ENCODE results near the gene FIBP.

Gene FIBP

DNA sequence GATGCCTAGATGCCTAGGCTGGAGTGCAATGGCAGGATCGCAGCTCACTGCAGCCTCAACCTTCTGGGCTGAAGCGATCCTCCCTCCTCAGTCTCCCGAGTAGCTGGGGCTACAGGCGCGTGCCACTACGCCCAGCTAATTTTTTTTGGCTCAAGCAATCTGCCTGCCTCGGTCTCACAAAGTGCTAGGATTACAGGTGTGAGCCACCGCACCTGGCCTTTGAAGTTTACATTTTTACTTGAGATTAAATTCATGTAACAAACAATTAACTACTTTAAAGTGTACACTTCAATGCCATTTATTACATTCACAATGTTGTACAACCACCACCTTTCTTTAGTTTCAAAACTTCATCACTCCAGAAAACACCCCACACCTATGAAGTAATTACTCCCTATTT is 15.4 kb upstream of the FIBP start:
- Histone ChIP-seq H3K27me3 (no peaks in the 10 kb centered on the region), H3K4me1 (peaks cover 0 to 19% (median 15%) of the 10 kb centered on the region in 4 donors), H3K9me3 (no peaks in the 10 kb centered on the region), H3K27ac (no peak overlapping the region), H3K36me3 (no peaks in the 10 kb centered on the region), H3K4me3 (no peak overlapping the region)
- intact Hi-C loops (cut with DNase I; ENCODE audit: low total_unique reads), result no loop called here
- TF ChIP-seq, protein P1, sequence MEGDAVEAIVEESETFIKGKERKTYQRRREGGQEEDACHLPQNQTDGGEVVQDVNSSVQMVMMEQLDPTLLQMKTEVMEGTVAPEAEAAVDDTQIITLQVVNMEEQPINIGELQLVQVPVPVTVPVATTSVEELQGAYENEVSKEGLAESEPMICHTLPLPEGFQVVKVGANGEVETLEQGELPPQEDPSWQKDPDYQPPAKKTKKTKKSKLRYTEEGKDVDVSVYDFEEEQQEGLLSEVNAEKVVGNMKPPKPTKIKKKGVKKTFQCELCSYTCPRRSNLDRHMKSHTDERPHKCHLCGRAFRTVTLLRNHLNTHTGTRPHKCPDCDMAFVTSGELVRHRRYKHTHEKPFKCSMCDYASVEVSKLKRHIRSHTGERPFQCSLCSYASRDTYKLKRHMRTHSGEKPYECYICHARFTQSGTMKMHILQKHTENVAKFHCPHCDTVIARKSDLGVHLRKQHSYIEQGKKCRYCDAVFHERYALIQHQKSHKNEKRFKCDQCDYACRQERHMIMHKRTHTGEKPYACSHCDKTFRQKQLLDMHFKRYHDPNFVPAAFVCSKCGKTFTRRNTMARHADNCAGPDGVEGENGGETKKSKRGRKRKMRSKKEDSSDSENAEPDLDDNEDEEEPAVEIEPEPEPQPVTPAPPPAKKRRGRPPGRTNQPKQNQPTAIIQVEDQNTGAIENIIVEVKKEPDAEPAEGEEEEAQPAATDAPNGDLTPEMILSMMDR (IDR thresholded peaks at IDR 0.05), result no peak
- DNase-seq, result no peak

DNA sequence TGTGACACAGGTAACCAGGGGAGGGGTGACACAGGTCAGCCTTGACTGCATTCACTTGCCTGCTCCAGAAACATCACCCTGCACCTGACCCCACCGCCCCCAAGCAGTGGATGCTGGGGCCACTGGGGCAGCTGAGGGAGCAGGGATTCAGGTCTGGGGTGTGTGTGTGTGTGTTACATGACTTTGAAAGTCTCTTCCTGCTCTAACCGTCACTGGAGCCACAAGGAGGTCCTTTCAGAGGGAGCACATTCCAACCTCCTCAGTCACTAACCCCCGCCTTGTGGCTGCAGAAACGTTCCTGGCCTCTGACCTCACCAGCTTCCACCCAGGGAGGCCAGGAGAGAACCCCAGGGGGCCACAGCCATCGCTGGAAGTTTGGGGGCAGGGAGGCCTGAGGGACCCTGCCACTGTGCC is 14.8 kb upstream of the FIBP start:
- Histone ChIP-seq H3K36me3 (no peaks in the 10 kb centered on the region), H3K4me1 (peaks cover 0 to 19% (median 15%) of the 10 kb centered on the region in 4 donors), H3K27me3 (no peaks in the 10 kb centered on the region), H3K4me3 (no peak overlapping the region), H3K9me3 (no peaks in the 10 kb centered on the region), H3K27ac (no peak overlapping the region)
- DNase-seq, result no peak
- intact Hi-C loops (cut with DNase I; ENCODE audit: low total_unique reads), result no loop called here
- TF ChIP-seq, protein P1 (IDR thresholded peaks at IDR 0.05), result no peak

DNA sequence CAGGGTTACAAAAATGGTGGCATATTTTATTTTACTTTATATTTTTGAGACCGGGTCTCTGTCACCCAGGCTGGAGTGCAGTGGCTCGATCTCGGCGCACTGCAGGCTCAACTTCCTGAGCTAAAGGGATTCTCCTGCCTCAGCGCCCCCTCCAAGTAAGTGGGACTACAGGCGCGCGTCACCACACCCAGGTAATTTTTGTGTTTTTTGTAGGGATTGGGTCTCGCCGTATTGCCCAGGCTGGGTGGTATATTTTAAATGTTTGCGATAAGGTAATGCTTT is 12.6 kb upstream of the FIBP start:
- H3K9me3 ChIP-seq, result no peaks in the 10 kb centered on the region
- intact Hi-C loops (cut with DNase I; ENCODE audit: low total_unique reads), result no loop called here
- no peaks in the 10 kb centered on the region for H3K27me3 ChIP-seq
- peak overlapping the region; percentile 63 for H3K4me3 ChIP-seq
- no peak for DNase-seq
- TF ChIP-seq, protein P1 (IDR thresholded peaks at IDR 0.05), result no peak
- peaks cover 0 to 19% (median 15%) of the 10 kb centered on the region in 4 donors for H3K4me1 ChIP-seq
- H3K27ac ChIP-seq, result peak overlapping the region; percentile 63 to 76
- H3K36me3 ChIP-seq, result no peaks in the 10 kb centered on the region

DNA sequence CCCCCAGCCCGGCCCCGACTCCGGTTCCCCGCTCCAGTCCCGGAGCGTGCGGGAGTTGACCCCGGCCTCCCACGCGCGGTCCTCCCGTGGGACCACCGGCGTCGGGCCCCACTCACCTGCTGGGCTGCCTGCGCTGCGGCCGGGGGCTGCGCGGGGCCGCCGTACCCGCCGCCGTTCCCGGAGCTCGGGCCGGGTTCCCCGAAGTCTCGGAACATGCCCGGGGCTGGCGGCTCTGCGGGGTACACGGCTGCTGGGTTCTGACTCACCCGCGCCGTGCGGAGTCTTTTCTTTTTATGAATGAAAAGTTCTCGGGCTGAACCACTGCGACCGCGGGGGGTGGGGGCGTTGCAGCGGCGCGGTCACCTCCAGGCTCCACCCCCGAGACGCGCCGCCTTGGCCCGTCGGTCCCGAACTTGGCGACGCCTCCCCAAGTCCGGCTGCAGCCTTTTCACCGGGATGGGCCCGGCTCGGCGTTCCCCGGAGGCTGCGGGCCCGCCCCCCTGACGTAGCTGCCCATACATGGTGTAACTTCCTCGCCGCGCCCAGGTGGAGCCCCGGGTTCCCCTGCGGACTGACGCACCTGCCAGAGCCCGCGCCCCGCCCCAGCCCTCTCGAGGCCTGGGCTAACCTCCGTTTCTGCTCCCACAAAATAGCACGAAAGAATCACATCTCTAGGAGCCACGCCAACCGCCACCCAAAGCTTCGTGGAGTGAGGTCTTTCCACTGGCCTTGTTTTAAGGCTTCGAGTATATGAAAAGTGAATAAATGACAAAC is 12.0 kb upstream of the FIBP start, which contains the start of gene FOSL1:
FOSL1 (minus strand) TSS at position 264 of the 774 bp plus-strand sequence; CDS start at position 215, 49 bp downstream.
- Histone ChIP-seq H3K4me1 (peaks cover 0 to 19% (median 15%) of the 10 kb centered on the region in 4 donors), H3K36me3 (no peaks in the 10 kb centered on the region), H3K9me3 (no peaks in the 10 kb centered on the region), H3K27me3 (no peaks in the 10 kb centered on the region), H3K27ac (peak within 1 kb of the TSS; percentile 63 to 76), H3K4me3 (peak within 1 kb of the TSS; percentile 63)
- peak; percentile 84 to 95 for DNase-seq
- TF ChIP-seq, protein P1 (IDR thresholded peaks at IDR 0.05), result no peak
- intact Hi-C loops (cut with DNase I; ENCODE audit: low total_unique reads), result no loop called here

DNA sequence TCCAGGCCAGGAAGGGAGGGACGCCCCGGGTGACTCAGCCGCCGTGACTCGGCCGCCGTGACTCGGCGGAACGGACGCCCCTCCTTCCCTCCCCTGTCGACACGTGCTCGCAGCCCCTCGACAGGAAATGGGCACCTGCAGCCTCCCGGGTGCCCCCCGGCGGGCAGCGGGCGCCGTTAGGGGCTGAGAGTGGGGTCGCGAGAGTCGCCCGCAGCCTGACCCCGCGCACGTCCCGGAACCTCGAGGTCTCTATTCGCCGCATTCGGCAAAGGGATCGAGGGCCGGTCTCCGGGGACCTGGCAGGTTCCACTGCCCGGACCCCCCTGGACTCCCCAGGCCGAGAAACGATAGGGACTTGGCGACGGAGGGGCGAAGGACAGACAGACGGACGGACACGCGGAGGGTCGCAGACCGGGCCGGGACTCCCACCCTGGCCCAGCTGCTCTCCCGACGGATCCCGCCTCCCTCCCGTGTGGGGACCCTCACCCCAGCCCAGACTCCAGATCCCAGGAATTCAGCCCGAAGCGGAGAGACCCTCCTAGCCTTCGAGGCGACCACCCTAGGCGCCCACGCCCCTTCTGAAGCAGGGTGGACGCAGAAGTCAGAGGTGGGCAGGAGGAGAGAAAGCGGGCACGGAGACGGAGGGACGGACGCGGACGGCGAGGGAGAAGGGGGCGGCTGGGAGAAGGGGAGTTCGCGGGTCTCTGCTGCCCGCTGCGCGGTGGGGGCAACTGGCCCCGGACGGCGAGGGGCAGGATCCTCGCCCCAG is 11.3 kb upstream of the FIBP start:
- peaks cover 0 to 19% (median 15%) of the 10 kb centered on the region in 4 donors for H3K4me1 ChIP-seq
- H3K27me3 ChIP-seq, result no peaks in the 10 kb centered on the region
- H3K36me3 ChIP-seq, result no peaks in the 10 kb centered on the region
- peak overlapping the region; percentile 63 for H3K4me3 ChIP-seq
- peak; percentile 63 to 87 for DNase-seq
- H3K9me3 ChIP-seq, result no peaks in the 10 kb centered on the region
- peak overlapping the region; percentile 63 to 76 for H3K27ac ChIP-seq
- intact Hi-C loops (cut with DNase I; ENCODE audit: low total_unique reads), result no loop called here
- TF ChIP-seq, protein P1 (IDR thresholded peaks at IDR 0.05), result no peak
